H7 (cell line): ENCODE results near the gene DNAH6. TPM values are rescaled to one million over a fixed set of nuclear protein-coding genes. Genes with fewer than 3 reads are reported as not detected.
"Not testable (repeated sequence)": the region's sequence is repeated elsewhere in the genome, so short reads cannot be mapped to it uniquely, and the experiment has no call there.

Source experiments
- DNase-seq: peaks from one replicate; pipeline ENCODE4 v3.0.0; 2012
- H3K27me3 ChIP-seq: 2 replicates; pipeline ENCODE4 v1.6.0; 2011; ENCODE audit warnings: mild to moderate bottlenecking, low read length; ENCODE audit not compliant: control insufficient read depth, insufficient read depth
- H3K36me3 ChIP-seq: replicated peaks from 2 replicates; pipeline ENCODE4 v1.5.1; 2011; ENCODE audit warnings: low read length; ENCODE audit not compliant: control insufficient read depth, insufficient read depth
- H3K4me3 ChIP-seq: 2 replicates; pipeline ENCODE4 v1.5.1; 2011; ENCODE audit warnings: low read depth, mild to moderate bottlenecking, control low read depth, low read length, moderate library complexity; ENCODE audit not compliant: insufficient read depth
- total RNA-seq: library from RNA; depleted of rRNA; stranded (reverse); fragments of >200 nt; shearing (Covaris generic); gene quantifications from 2 replicates; pipeline ENCODE4 v1.2.3, GENCODE V29; 2014; rRNA removed

DNAH6 gene
- total RNA-seq, 1 experiment from 2014 or later: 0.10 TPM

DNA sequence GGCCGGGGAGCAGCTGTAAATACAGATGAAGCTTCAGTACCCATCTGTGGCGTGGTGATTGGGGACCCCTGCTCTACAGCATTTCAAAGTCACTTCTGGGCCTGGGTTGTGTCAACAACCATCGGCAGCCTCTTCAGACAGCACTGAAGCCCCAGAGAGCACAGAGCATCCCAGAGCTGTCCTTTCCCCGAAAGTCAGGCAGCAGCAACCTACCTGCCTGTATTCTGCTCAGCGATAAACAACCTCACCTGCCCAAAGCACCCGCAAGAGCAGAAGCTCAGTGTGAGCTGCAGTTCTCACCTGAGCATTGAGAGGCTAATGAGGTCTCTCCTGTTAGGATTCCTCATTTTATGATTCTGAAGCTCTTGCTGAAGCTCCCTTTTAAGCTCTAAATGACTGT is 345.2 kb downstream of the DNAH6 start:
- peaks cover 5% of the 10 kb centered on the region for H3K27me3 ChIP-seq
- no peak for DNase-seq

DNA sequence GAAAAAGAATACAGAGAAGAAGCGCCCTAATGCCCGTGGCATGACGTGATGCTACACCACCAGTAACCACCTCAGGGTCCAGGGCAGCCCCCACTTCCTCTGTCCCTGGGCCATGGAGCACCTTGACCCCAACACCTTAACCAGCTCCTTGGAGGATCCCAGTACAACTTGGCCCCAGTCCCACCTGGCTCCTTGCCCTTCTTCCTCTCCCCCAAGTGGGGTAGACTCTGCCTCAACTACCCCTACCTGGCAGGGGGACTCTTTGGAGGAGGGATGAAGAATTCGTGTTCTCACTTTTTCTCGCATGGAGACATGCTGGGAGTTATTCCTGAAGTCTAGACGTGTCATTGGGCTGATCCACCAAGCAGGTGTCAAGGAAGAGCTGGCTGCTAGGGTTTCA is 345.7 kb downstream of the DNAH6 start:
- H3K36me3 ChIP-seq: no peaks in the 10 kb centered on the region
- no peak overlapping the region for H3K4me3 ChIP-seq
- H3K27me3 ChIP-seq: peaks cover under 1% of the 10 kb centered on the region
- DNase-seq: no peak

More for the DNA sequence above, 345.2 kb downstream of the DNAH6 start:
- H3K36me3 ChIP-seq: no peaks in the 10 kb centered on the region
- H3K4me3 ChIP-seq: no peak overlapping the region

DNA sequence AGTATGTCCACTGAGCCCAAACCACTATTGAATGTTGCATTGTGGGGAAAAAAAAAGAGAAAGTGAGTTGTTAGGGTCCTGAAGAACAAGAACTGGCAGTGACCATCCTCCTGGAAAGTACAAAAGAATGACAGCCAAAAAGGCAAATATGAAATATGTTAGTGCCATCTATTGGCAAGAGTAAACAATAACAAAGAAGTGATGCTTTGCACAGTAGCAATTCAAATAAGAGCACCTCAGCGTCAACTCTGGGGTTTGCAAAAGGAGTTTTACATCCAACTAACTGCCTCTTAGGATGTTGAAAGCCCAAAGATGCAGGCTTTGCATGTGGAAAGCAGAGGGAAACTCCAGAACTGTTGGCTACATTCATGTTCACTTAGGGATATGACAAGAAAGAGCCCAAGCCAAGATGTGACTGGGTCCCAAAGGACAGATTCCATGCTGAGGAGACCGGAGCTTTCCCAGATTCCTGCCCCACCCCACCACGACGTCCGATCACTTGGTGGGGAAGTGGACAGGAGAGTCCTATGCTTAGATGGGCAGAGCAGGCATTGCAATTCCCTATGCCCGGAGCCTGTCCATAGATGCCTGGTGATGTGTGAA is 349.0 kb downstream of the DNAH6 start:
- Histone ChIP-seq H3K4me3 (no peak overlapping the region), H3K36me3 (no peaks in the 10 kb centered on the region), H3K27me3 (no peaks in the 10 kb centered on the region; the same call in 1 of the 2 replicates)
- no peak for DNase-seq

DNA sequence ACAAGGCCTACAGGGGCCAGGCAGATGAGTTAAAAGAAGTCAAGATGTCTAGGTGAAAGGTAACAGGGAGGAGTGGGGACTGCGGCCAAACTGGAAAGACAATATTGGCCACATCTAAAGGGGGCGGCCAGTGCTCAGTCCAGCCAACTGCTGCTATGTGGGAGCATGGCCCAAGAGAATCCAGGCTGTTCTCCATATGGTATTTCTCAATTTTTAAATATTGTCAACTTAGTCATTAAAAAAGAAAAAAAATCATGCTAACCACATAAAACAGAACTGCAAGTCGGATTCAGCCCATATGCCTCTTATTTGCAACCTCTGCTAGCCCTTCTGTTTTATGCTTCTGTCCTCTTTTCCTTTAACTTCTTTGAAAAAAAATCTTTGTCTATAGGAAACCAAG is 349.8 kb downstream of the DNAH6 start:
- no peak for DNase-seq
- no peaks in the 10 kb centered on the region; the same call in 1 of the 2 replicates for H3K27me3 ChIP-seq
- H3K4me3 ChIP-seq: no peak overlapping the region
- H3K36me3 ChIP-seq: no peaks in the 10 kb centered on the region

- not testable (repeated sequence) for H3K36me3 ChIP-seq, H3K4me3 ChIP-seq, H3K27me3 ChIP-seq, DNase-seq
Observed at GRCh38 chr2:84868327-84868726, 352.0 kb downstream of the DNAH6 start.

Other genes with a start within 250 kb of the DNAH6 start
- 75.0 and 76.4 TPM in 2 replicates for gene SUCLG1, start 57.2 kb upstream of the DNAH6 start, total RNA-seq